ENCODE data around the gene FAAP100. TPM values are rescaled to one million over a fixed set of nuclear protein-coding genes. Genes with fewer than 3 reads are reported as not detected.

The FAAP100 gene
- total RNA-seq, 1 experiment from 2014 or later: 54.7 TPM

DNA sequence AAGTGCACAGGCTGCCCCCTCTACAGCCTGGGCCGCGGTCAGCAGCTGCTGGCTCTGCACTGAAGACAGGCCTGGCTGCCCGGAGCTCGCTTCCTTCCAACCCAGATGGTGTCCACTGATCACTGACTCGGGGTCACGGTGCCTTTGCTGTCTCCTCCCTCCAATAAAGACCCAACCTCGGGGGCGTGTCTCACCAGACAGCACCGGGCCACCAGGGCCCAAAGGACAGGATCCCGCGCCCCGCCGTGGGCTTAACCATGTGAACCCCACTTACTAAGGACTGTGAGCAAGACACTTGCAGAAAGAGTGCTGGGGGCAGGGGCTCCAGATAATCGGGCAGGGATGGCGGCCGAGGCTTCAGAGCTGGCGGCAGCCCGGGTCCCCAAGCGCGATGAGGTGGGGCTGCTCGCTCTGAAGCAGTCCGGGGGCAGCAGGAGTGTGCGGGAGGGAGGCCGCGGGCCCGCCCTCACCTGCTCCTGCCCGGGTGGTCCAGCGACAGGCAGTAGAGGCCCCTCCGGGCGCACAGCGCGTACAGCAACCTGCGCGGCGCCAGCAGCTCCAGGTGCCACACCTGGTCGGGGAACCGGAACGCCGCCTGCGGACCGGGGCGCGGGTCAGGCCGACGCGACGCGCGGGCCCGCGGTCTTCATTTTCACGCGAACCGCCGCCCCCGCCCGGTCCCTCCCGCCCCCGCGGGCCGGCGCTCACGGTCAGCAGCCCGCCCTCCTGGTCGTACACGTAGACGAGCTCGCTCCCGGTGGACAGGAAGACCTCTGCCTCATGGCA, 502 bp downstream of the FAAP100 start:
- Mint-ChIP-seq H3K27me3 (ENCODE audit: low read depth) (no peaks in the 10 kb centered on the region), H3K4me1 (peaks cover 20% of the 10 kb centered on the region), H3K4me3 (peak overlapping the region; percentile 88), H3K27ac (no peak overlapping the region), H3K9me3 (no peaks in the 10 kb centered on the region), H3K36me3 (peaks cover 16% of the 10 kb centered on the region)
- ChIA-PET CTCF (interaction anchor here (0.8 to 2.2 kb wide), 8 partner anchors 9 to 142 kb away, joined by 4 to 14 read pairs (median 6); no protein-coding TSS in a partner anchor), POLR2A (interaction anchor here (0.8 to 1.3 kb wide), 7 partner anchors 13 to 555 kb away, joined by 3 to 4 read pairs (median 3); partner anchors contain the start of gene ACTG1)
- TF ChIP-seq JUN (CRISPR knock-in tag; IDR thresholded peaks at IDR 0.05): no peak
- no peak for TF ChIP-seq TEAD4 (CRISPR knock-in tag; IDR thresholded peaks at IDR 0.05)
- no peak for TF ChIP-seq CREM (CRISPR knock-in tag; IDR thresholded peaks at IDR 0.05)
- TF ChIP-seq FOXP1 (CRISPR knock-in tag; IDR thresholded peaks at IDR 0.05; ENCODE audit: borderline replicate concordance): no peak
- no peak for TF ChIP-seq ZNF512 (CRISPR knock-in tag; IDR thresholded peaks at IDR 0.05; ENCODE audit: borderline replicate concordance)
- no peak for TF ChIP-seq NR3C1 (CRISPR knock-in tag; conservative IDR thresholded peaks at IDR 0.05; ENCODE audit: low read depth)
- ATAC-seq (no peak), DNase-seq (ENCODE audit: low spot score) (no peak)

DNA sequence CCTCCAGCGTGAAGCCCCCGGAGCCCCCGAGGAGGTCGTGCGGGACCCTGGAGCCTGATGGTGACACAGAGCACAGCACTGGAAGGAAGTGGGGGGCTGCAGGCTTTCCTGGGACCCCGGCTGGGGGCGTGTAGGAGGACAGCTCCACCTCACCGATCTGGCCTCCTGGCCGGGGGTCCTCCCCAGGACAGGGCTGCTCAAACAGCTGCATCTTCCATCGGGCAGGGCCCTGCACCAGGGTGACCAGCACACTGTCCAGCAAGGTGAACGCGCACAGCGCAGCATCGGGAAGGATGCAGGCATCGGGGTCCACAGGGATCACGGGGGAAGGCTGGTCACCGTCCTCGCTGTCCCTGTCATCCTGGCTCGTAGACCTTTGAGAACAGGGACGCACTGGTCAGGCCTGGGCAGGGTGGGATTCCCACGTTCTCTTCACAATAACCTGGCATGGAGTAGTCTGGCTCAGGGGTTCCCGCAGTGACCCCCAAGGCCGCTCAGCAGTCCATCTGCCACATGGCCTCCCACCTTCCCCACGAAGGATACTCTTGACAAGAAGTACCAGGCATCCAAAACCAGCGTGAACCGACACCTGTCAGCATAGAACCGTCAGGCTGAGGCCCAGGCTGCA, 1.2 kb downstream of the FAAP100 start:
- H3K27ac Mint-ChIP-seq: no peak overlapping the region
- peaks cover 20% of the 10 kb centered on the region for H3K4me1 Mint-ChIP-seq
- H3K36me3 Mint-ChIP-seq: peaks cover 21% of the 10 kb centered on the region
- CTCF ChIA-PET: interaction anchor here (1.8 to 2.2 kb wide), 3 partner anchors 13 to 32 kb away, joined by 9 to 14 read pairs (median 11); no protein-coding TSS in a partner anchor
- POLR2A ChIA-PET: interaction anchor here (1.1 to 1.2 kb wide), 2 partner anchors 13 to 28 kb away, joined by 3 to 4 read pairs; no protein-coding TSS in a partner anchor
- H3K27me3 Mint-ChIP-seq (ENCODE audit: low read depth): no peaks in the 10 kb centered on the region
- no peak for TF ChIP-seq ZNF423 (CRISPR knock-in tag; IDR thresholded peaks at IDR 0.05)
- no peak for TF ChIP-seq CREM (CRISPR knock-in tag; IDR thresholded peaks at IDR 0.05)
- TF ChIP-seq E2F1 (CRISPR knock-in tag; IDR thresholded peaks at IDR 0.05): no peak
- TF ChIP-seq ZNF396 (CRISPR knock-in tag; IDR thresholded peaks at IDR 0.05; ENCODE audit: borderline replicate concordance): no peak
- TF ChIP-seq, protein P1, sequence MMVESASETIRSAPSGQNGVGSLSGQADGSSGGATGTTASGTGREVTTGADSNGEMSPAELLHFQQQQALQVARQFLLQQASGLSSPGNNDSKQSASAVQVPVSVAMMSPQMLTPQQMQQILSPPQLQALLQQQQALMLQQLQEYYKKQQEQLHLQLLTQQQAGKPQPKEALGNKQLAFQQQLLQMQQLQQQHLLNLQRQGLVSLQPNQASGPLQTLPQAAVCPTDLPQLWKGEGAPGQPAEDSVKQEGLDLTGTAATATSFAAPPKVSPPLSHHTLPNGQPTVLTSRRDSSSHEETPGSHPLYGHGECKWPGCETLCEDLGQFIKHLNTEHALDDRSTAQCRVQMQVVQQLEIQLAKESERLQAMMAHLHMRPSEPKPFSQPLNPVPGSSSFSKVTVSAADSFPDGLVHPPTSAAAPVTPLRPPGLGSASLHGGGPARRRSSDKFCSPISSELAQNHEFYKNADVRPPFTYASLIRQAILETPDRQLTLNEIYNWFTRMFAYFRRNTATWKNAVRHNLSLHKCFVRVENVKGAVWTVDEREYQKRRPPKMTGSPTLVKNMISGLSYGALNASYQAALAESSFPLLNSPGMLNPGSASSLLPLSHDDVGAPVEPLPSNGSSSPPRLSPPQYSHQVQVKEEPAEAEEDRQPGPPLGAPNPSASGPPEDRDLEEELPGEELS (CRISPR knock-in tag; IDR thresholded peaks at IDR 0.05): no peak
- TF ChIP-seq, protein P2, sequence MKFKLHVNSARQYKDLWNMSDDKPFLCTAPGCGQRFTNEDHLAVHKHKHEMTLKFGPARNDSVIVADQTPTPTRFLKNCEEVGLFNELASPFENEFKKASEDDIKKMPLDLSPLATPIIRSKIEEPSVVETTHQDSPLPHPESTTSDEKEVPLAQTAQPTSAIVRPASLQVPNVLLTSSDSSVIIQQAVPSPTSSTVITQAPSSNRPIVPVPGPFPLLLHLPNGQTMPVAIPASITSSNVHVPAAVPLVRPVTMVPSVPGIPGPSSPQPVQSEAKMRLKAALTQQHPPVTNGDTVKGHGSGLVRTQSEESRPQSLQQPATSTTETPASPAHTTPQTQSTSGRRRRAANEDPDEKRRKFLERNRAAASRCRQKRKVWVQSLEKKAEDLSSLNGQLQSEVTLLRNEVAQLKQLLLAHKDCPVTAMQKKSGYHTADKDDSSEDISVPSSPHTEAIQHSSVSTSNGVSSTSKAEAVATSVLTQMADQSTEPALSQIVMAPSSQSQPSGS (CRISPR knock-in tag; IDR thresholded peaks at IDR 0.05; ENCODE audit: borderline replicate concordance, low read depth): no peak
- TF ChIP-seq ZNF671 (CRISPR knock-in tag; IDR thresholded peaks at IDR 0.05): no peak
- TF ChIP-seq IRF2 (CRISPR knock-in tag; IDR thresholded peaks at IDR 0.05; ENCODE audit: borderline replicate concordance, low read depth): no peak
- no peak for TF ChIP-seq ESRRA (CRISPR knock-in tag; IDR thresholded peaks at IDR 0.05; ENCODE audit: borderline replicate concordance)
- no peak for TF ChIP-seq ZNF219 (CRISPR knock-in tag; IDR thresholded peaks at IDR 0.05; ENCODE audit: borderline replicate concordance)
- no peak for TF ChIP-seq ELF4 (CRISPR knock-in tag; IDR thresholded peaks at IDR 0.05; ENCODE audit: low read depth)
- TF ChIP-seq ZNF512 (CRISPR knock-in tag; IDR thresholded peaks at IDR 0.05; ENCODE audit: borderline replicate concordance): no peak
- TF ChIP-seq GTF2I (CRISPR knock-in tag; conservative IDR thresholded peaks at IDR 0.05): no peak
- TF ChIP-seq TEAD1 (CRISPR knock-in tag; IDR thresholded peaks at IDR 0.05): no peak
- TF ChIP-seq NR3C1 (CRISPR knock-in tag; conservative IDR thresholded peaks at IDR 0.05; ENCODE audit: low read depth): no peak
- no peak for TF ChIP-seq TP53 (CRISPR knock-in tag; IDR thresholded peaks at IDR 0.05)
- TF ChIP-seq, protein P3, sequence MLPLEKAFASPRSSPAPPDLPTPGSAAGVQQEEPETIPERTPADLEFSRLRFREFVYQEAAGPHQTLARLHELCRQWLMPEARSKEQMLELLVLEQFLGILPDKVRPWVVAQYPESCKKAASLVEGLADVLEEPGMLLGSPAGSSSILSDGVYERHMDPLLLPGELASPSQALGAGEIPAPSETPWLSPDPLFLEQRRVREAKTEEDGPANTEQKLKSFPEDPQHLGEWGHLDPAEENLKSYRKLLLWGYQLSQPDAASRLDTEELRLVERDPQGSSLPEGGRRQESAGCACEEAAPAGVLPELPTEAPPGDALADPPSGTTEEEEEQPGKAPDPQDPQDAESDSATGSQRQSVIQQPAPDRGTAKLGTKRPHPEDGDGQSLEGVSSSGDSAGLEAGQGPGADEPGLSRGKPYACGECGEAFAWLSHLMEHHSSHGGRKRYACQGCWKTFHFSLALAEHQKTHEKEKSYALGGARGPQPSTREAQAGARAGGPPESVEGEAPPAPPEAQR (CRISPR knock-in tag; IDR thresholded peaks at IDR 0.05): no peak
- TF ChIP-seq GRHL2 (CRISPR knock-in tag; IDR thresholded peaks at IDR 0.05; ENCODE audit: insufficient replicate concordance, severe bottlenecking): no peak
- no peak for DNase-seq (ENCODE audit: low spot score)
- H3K9me3 Mint-ChIP-seq: no peaks in the 10 kb centered on the region
- no peak for ATAC-seq
- peak overlapping the region; percentile 88 for H3K4me3 Mint-ChIP-seq
